Measurements from ENCODE around the gene PLEKHA7. TPM values are rescaled to one million over a fixed set of nuclear protein-coding genes. Genes with fewer than 3 reads are reported as not detected.
A peak's percentile ranks its signal among the peaks of the same experiment; 100 is the strongest.

Gene PLEKHA7
- total and polyA plus RNA-seq, 2 donors from 2014 or later = 24.4 to 65.7 TPM

DNA sequence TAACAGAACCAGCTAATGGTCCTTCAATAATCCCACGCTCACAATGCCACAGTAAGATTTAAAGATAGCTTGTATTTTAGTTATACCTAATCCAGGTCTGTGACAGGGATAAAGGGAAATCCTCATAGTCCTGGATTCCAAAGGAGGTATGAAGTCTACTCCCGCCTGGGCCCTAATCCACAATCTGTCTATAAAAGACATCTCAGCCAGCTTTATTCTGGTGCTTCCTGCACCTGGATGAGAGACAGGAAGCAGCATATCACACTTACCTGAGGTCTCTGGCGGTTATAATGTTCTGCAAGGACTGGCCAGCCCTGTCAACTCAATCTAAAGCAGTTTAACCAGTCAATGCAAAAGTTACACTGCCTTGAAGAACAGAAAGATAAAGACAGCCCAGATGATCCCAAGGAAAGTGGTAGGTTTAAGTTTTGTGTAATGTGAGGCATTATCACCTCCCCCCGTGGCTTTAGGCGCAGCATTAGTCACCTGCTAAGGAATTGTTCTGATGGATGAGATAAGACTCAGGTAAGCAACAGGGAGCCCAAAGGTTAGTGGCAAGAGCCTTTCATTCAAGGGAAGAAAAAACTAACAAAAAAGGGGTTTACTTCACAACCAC, 57.6 kb downstream of the PLEKHA7 start:
- no peak overlapping the region for H3K4me3 ChIP-seq (ENCODE audit: low read length in 3 of 3)
- intact Hi-C loops (cut with DNase I) = no loop called here
- no peaks in the 10 kb centered on the region for H3K27me3 ChIP-seq (ENCODE audit: control insufficient read depth, insufficient read depth, low read length)
- DNase-seq = no peak
- peak overlapping the region; percentile 43 to 80 for H3K27ac ChIP-seq (ENCODE audit: low read depth in 2 of 2, low read length in 2 of 2)
- H3K36me3 ChIP-seq (ENCODE audit: control insufficient read depth in 2 of 3, insufficient read depth in 3 of 3, low read length in 3 of 3) = no peaks in the 10 kb centered on the region
- H3K4me1 ChIP-seq (ENCODE audit: control insufficient read depth in 2 of 3, insufficient read depth in 2 of 3, low read depth in 1 of 3, low read length in 3 of 3) = peaks cover 0 to 30% (median 25%) of the 10 kb centered on the region in 3 donors
- FAIRE-seq = no peak
- no peaks in the 10 kb centered on the region for H3K9me3 ChIP-seq (ENCODE audit: control insufficient read depth in 2 of 3, insufficient read depth in 1 of 3, low read length in 3 of 3)
- H3K9ac ChIP-seq (ENCODE audit: low read length in 3 of 3) = no peak overlapping the region
- TF ChIP-seq, protein P1, sequence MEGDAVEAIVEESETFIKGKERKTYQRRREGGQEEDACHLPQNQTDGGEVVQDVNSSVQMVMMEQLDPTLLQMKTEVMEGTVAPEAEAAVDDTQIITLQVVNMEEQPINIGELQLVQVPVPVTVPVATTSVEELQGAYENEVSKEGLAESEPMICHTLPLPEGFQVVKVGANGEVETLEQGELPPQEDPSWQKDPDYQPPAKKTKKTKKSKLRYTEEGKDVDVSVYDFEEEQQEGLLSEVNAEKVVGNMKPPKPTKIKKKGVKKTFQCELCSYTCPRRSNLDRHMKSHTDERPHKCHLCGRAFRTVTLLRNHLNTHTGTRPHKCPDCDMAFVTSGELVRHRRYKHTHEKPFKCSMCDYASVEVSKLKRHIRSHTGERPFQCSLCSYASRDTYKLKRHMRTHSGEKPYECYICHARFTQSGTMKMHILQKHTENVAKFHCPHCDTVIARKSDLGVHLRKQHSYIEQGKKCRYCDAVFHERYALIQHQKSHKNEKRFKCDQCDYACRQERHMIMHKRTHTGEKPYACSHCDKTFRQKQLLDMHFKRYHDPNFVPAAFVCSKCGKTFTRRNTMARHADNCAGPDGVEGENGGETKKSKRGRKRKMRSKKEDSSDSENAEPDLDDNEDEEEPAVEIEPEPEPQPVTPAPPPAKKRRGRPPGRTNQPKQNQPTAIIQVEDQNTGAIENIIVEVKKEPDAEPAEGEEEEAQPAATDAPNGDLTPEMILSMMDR (IDR thresholded peaks at IDR 0.05; ENCODE audit: borderline replicate concordance, extremely low read depth, insufficient read depth) = no peak

DNA sequence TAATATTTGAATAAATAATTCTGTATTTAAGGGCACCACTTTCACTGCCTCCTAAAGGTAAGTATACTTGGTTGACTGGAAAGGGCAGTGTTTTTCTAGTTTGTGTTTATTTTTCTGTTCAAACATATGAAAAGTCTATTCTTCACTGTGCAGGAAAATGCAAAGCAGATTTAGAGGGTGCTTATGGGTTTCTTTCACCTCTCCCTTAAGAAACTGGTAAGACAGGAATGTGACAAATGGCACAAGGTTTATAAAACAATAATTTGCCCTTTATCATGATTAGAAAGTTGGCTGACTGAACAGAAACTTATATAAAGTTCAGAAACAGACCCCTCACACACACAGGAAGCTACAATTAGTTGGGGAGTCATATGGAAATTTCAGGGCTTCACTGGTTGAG, 60.6 kb downstream of the PLEKHA7 start:
- DNase-seq (no peak), FAIRE-seq (no peak)
- TF ChIP-seq, protein P1 (IDR thresholded peaks at IDR 0.05; ENCODE audit: borderline replicate concordance, extremely low read depth, insufficient read depth) = no peak
- intact Hi-C loops (cut with DNase I) = no loop called here
- Histone ChIP-seq H3K4me3 (ENCODE audit: low read length in 3 of 3) (no peak overlapping the region), H3K9me3 (ENCODE audit: control insufficient read depth in 2 of 3, insufficient read depth in 1 of 3, low read length in 3 of 3) (no peaks in the 10 kb centered on the region), H3K27me3 (ENCODE audit: control insufficient read depth, insufficient read depth, low read length) (no peaks in the 10 kb centered on the region), H3K4me1 (ENCODE audit: control insufficient read depth in 2 of 3, insufficient read depth in 2 of 3, low read depth in 1 of 3, low read length in 3 of 3) (peaks cover 0 to 17% (median 13%) of the 10 kb centered on the region in 3 donors), H3K36me3 (ENCODE audit: control insufficient read depth in 2 of 3, insufficient read depth in 3 of 3, low read length in 3 of 3) (no peaks in the 10 kb centered on the region), H3K27ac (ENCODE audit: low read depth in 2 of 2, low read length in 2 of 2) (no peak overlapping the region), H3K9ac (ENCODE audit: low read length in 3 of 3) (no peak overlapping the region)

DNA sequence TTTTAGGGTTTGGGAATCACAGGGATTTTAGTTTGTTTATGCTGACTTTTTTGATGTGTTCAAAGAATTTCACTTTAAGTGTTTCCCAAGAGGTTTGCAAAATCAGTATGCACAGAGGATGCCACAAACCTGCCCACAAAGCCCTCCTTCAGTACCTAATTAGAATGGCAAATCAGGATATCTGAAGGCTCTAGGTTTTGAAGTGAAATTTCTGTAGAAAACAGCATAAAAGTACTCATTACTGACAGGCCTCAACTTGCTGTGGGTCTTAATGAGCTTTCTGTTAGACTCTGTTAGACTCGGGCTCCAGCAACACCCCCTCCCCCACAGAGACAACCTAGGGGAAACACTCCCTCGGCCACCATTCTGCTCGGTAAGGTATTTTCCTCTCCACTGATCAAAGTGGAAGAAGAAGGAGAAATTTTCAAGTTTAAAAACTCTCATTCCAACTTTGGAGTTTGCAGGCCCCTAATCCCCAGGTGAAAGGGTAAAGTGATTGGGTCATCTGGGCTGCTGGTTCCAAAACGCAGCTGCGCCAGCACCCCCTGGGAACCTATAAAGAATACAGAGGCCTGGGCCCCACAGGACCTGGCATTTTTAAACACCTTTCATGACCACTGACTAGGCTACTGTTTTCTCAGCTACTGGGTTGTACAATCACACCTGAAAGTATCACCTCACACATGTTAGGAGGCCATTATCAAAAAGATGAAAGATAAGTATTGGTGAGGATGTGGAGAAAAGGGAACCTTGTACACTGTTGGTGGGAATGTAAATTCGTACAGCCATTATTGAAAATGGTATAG, 67.5 kb downstream of the PLEKHA7 start:
- FAIRE-seq (no peak), DNase-seq (peak in 4 of 5 donors; percentile 67 to 88 (median 81))
- Histone ChIP-seq H3K4me1 (ENCODE audit: control insufficient read depth in 2 of 3, insufficient read depth in 2 of 3, low read depth in 1 of 3, low read length in 3 of 3) (peaks cover 0 to 14% (median 6%) of the 10 kb centered on the region in 3 donors), H3K27me3 (ENCODE audit: control insufficient read depth, insufficient read depth, low read length) (no peaks in the 10 kb centered on the region), H3K36me3 (ENCODE audit: control insufficient read depth in 2 of 3, insufficient read depth in 3 of 3, low read length in 3 of 3) (no peaks in the 10 kb centered on the region), H3K27ac (ENCODE audit: low read depth in 2 of 2, low read length in 2 of 2) (peak overlapping the region; percentile 8 to 67), H3K9me3 (ENCODE audit: control insufficient read depth in 2 of 3, insufficient read depth in 1 of 3, low read length in 3 of 3) (no peaks in the 10 kb centered on the region), H3K9ac (ENCODE audit: low read length in 3 of 3) (peak overlapping the region in 1 of 3 donors; percentile 65), H3K4me3 (ENCODE audit: low read length in 3 of 3) (no peak overlapping the region)
- TF ChIP-seq, protein P1 (IDR thresholded peaks at IDR 0.05; ENCODE audit: borderline replicate concordance, extremely low read depth, insufficient read depth) = no peak
- intact Hi-C loops (cut with DNase I) = loop anchor here (10.0 kb wide), 1 partner anchor 118 kb away; no protein-coding TSS in a partner anchor
